Measurements from ENCODE around the gene TMEM256.

DNA sequence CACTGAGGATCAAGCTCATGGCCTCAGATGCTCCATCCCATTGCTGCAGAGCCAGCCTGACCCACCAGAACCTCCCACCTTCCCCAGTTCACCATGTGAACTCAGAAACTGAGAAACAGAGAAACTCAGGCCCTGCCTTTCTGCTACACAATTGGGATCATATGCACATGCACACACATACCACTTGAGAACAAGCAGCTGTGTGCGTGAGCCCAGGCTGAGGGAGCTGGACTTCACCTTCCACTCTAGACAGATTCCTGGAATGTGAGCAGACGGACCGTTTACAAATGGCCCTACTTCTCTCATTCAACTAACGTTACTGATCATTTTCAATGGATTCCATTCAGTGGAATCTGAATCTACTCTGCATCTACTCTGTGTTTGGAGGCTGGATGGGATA lies 19.8 kb upstream of the TMEM256 start:
- TF ChIP-seq POLR2A (IDR thresholded peaks at IDR 0.05; ENCODE audit: low read length) (no peak), GATA1 (IDR thresholded peaks at IDR 0.05; ENCODE audit: low read depth, low read length) (no peak)
